C4-2B (cell line): ENCODE results near the gene MUL1.

Experiments used
- ZFX ChIP-seq: fragments of 450-650 bp; IDR thresholded peaks from 2 replicates; pipeline ENCODE4 v1.6.1; 2017
- TF ChIP-seq, protein P1 (sequence below): fragments of 450-650 bp; conservative IDR thresholded peaks from 2 replicates; pipeline ENCODE4 v1.5.1; 2017; ENCODE audit warnings: mild to moderate bottlenecking

DNA sequence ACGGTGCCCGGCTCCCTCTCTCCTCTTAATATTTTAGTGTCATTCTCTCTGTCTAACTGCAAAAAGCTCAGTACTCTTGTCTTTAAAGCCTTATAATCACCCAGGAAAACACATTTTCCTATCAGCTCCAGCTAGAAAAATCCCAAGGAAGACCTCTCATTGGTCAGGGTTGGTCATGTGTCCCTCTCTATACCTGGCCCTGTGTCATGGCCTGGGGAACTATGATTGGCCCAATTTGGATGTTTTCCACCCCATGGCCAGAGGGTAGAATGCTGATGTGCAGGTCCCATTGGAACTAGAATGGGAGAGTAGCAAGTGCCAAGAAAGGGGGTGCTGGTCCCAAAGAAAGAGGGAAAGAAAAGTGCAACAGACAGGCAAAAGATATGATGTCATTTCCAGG is 49.2 kb downstream of the MUL1 start:
- TF ChIP-seq, protein P1, sequence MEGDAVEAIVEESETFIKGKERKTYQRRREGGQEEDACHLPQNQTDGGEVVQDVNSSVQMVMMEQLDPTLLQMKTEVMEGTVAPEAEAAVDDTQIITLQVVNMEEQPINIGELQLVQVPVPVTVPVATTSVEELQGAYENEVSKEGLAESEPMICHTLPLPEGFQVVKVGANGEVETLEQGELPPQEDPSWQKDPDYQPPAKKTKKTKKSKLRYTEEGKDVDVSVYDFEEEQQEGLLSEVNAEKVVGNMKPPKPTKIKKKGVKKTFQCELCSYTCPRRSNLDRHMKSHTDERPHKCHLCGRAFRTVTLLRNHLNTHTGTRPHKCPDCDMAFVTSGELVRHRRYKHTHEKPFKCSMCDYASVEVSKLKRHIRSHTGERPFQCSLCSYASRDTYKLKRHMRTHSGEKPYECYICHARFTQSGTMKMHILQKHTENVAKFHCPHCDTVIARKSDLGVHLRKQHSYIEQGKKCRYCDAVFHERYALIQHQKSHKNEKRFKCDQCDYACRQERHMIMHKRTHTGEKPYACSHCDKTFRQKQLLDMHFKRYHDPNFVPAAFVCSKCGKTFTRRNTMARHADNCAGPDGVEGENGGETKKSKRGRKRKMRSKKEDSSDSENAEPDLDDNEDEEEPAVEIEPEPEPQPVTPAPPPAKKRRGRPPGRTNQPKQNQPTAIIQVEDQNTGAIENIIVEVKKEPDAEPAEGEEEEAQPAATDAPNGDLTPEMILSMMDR = no peak
- TF ChIP-seq ZFX = no peak
